SJCRH30 (cell line): Measurements from ENCODE around the gene CELF1. TPM values are rescaled to one million over a fixed set of nuclear protein-coding genes. Genes with fewer than 3 reads are reported as not detected.
"Not testable (repeated sequence)": the region's sequence is repeated elsewhere in the genome, so short reads cannot be mapped to it uniquely, and the experiment has no call there.

Source experiments
- DNase-seq, 2 experiments: peaks; one replicate each; pipeline ENCODE4 v3.0.0-alpha.2; 2015 to 2020
- H3K27ac ChIP-seq: fragments of 250-450 bp; sonication (Bioruptor Pico); 2 replicates; pipeline ENCODE4 v1.5.1; 2020; ENCODE audit warnings: mild to moderate bottlenecking, moderate library complexity
- H3K27me3 ChIP-seq: fragments of 250-450 bp; sonication (Bioruptor Pico); 2 replicates; pipeline ENCODE4 v1.5.1; 2020; ENCODE audit warnings: mild to moderate bottlenecking, moderate library complexity
- H3K36me3 ChIP-seq: fragments of 250-450 bp; sonication (Bioruptor Pico); 2 replicates; pipeline ENCODE4 v1.5.1; 2020; ENCODE audit warnings: mild to moderate bottlenecking, moderate library complexity
- H3K4me1 ChIP-seq: fragments of 250-450 bp; sonication (Bioruptor Pico); 2 replicates; pipeline ENCODE4 v1.5.1; 2020; ENCODE audit warnings: mild to moderate bottlenecking, moderate library complexity
- H3K4me3 ChIP-seq: fragments of 250-450 bp; sonication (Bioruptor Pico); 2 replicates; pipeline ENCODE4 v1.5.1; 2020; ENCODE audit warnings: mild to moderate bottlenecking, moderate library complexity
- H3K9me3 ChIP-seq: fragments of 250-450 bp; sonication (Bioruptor Pico); replicated peaks from 2 replicates; pipeline ENCODE4 v1.5.1; 2020; ENCODE audit warnings: mild to moderate bottlenecking, moderate library complexity
- total RNA-seq: library from RNA; depleted of rRNA; stranded (reverse); fragments of >200 nt; shearing (Covaris generic); gene quantifications from 2 replicates; pipeline ENCODE4 v1.2.3, GENCODE V29; 2014

Gene CELF1
- total RNA-seq, 1 experiment from 2014 or later: 108 TPM

GRCh38 chr11:47538741-47539565 lies 14.0 kb downstream of the CELF1 start:
- no peak overlapping the region for H3K27ac ChIP-seq
- H3K36me3 ChIP-seq: peaks cover 9% of the 10 kb centered on the region
- DNase-seq: no peak

GRCh38 chr11:47536915-47537314 lies 16.0 kb downstream of the CELF1 start:
- no peak overlapping the region for H3K4me3 ChIP-seq
- H3K27me3 ChIP-seq: no peaks in the 10 kb centered on the region
- peaks cover 9% of the 10 kb centered on the region for H3K36me3 ChIP-seq
- no peak for DNase-seq
- H3K4me1 ChIP-seq: no peaks in the 10 kb centered on the region; the same call in 1 of the 2 replicates
- H3K27ac ChIP-seq: no peak overlapping the region
- no peaks in the 10 kb centered on the region for H3K9me3 ChIP-seq

More at GRCh38 chr11:47538741-47539565, 14.0 kb downstream of the CELF1 start:
- H3K4me1 ChIP-seq: no peaks in the 10 kb centered on the region; the same call in 1 of the 2 replicates
- H3K27me3 ChIP-seq: no peaks in the 10 kb centered on the region
- no peak overlapping the region for H3K4me3 ChIP-seq
- H3K9me3 ChIP-seq: no peaks in the 10 kb centered on the region

- Histone ChIP-seq H3K27me3 (no peaks in the 10 kb centered on the region), H3K36me3 (peaks cover 6% of the 10 kb centered on the region), H3K9me3 (no peaks in the 10 kb centered on the region), H3K4me3 (no peak overlapping the region), H3K4me1 (no peaks in the 10 kb centered on the region; the same call in 1 of the 2 replicates), H3K27ac (no peak overlapping the region)
- DNase-seq: no peak
Observed at GRCh38 chr11:47534704-47535251, 18.2 kb downstream of the CELF1 start.

- H3K4me1 ChIP-seq: no peaks in the 10 kb centered on the region; the same call in 1 of the 2 replicates
- no peak for DNase-seq
Observed at GRCh38 chr11:47533690-47534151, 19.2 kb downstream of the CELF1 start.

GRCh38 chr11:47532597-47533213 lies 20.2 kb downstream of the CELF1 start:
- no peak for DNase-seq
- Histone ChIP-seq H3K27ac (no peak overlapping the region), H3K4me3 (no peak overlapping the region), H3K27me3 (no peaks in the 10 kb centered on the region), H3K4me1 (no peaks in the 10 kb centered on the region; the same call in 1 of the 2 replicates), H3K9me3 (no peaks in the 10 kb centered on the region), H3K36me3 (peaks cover 8% of the 10 kb centered on the region)

More at GRCh38 chr11:47533690-47534151, 19.2 kb downstream of the CELF1 start:
- Histone ChIP-seq H3K4me3 (no peak overlapping the region), H3K36me3 (peaks cover 6% of the 10 kb centered on the region), H3K9me3 (no peaks in the 10 kb centered on the region), H3K27ac (no peak overlapping the region), H3K27me3 (no peaks in the 10 kb centered on the region)

GRCh38 chr11:47531666-47532065 lies 21.3 kb downstream of the CELF1 start:
- no peaks in the 10 kb centered on the region for H3K27me3 ChIP-seq
- H3K27ac ChIP-seq: no peak overlapping the region
- no peak for DNase-seq

GRCh38 chr11:47530721-47531120 lies 22.2 kb downstream of the CELF1 start:
- H3K27ac ChIP-seq, H3K27me3 ChIP-seq, H3K4me1 ChIP-seq, DNase-seq, H3K9me3 ChIP-seq, H3K4me3 ChIP-seq: not testable (repeated sequence)
- peaks cover 12% of the 10 kb centered on the region for H3K36me3 ChIP-seq

More at GRCh38 chr11:47531666-47532065, 21.3 kb downstream of the CELF1 start:
- Histone ChIP-seq H3K4me3 (no peak overlapping the region), H3K4me1 (no peaks in the 10 kb centered on the region; the same call in 1 of the 2 replicates), H3K9me3 (no peaks in the 10 kb centered on the region), H3K36me3 (peaks cover 13% of the 10 kb centered on the region)

- H3K9me3 ChIP-seq: no peaks in the 10 kb centered on the region
- H3K27me3 ChIP-seq: no peaks in the 10 kb centered on the region
- H3K27ac ChIP-seq: no peak overlapping the region
- DNase-seq: no peak
- H3K36me3 ChIP-seq: peaks cover 15% of the 10 kb centered on the region
- H3K4me1 ChIP-seq: no peaks in the 10 kb centered on the region; the same call in 1 of the 2 replicates
- no peak overlapping the region for H3K4me3 ChIP-seq
Observed at GRCh38 chr11:47529951-47530350, 23.0 kb downstream of the CELF1 start.

- peaks cover 17% of the 10 kb centered on the region for H3K36me3 ChIP-seq
- no peak overlapping the region for H3K4me3 ChIP-seq
Observed at GRCh38 chr11:47527186-47527585, 25.7 kb downstream of the CELF1 start.

GRCh38 chr11:47526032-47526431 lies 26.9 kb downstream of the CELF1 start:
- not testable (repeated sequence) for H3K9me3 ChIP-seq, H3K27me3 ChIP-seq, H3K4me3 ChIP-seq, DNase-seq, H3K27ac ChIP-seq
- Histone ChIP-seq H3K4me1 (peaks cover 13% of the 10 kb centered on the region), H3K36me3 (peaks cover 20% of the 10 kb centered on the region)

More at GRCh38 chr11:47527186-47527585, 25.7 kb downstream of the CELF1 start:
- Histone ChIP-seq H3K9me3 (no peaks in the 10 kb centered on the region), H3K27ac (no peak overlapping the region), H3K27me3 (no peaks in the 10 kb centered on the region), H3K4me1 (peaks cover 13% of the 10 kb centered on the region)
- DNase-seq: no peak

- no peaks in the 10 kb centered on the region for H3K9me3 ChIP-seq
- H3K36me3 ChIP-seq: peaks cover 20% of the 10 kb centered on the region
- H3K27me3 ChIP-seq: no peaks in the 10 kb centered on the region
- no peak for DNase-seq
- no peak overlapping the region for H3K4me3 ChIP-seq
- peaks cover 13% of the 10 kb centered on the region for H3K4me1 ChIP-seq
- H3K27ac ChIP-seq: no peak overlapping the region
Observed at GRCh38 chr11:47524291-47524874, 28.5 kb downstream of the CELF1 start.

GRCh38 chr11:47523490-47524225 lies 29.3 kb downstream of the CELF1 start:
- peak; percentile 20 to 40 for DNase-seq

GRCh38 chr11:47518212-47518964 lies 34.5 kb downstream of the CELF1 start:
- H3K36me3 ChIP-seq: peaks cover 3% of the 10 kb centered on the region; the same call in 1 of the 2 replicates
- no peaks in the 10 kb centered on the region for H3K9me3 ChIP-seq
- H3K27ac ChIP-seq: no peak overlapping the region
- H3K4me3 ChIP-seq: no peak overlapping the region
- peaks cover 11% of the 10 kb centered on the region for H3K4me1 ChIP-seq
- no peak for DNase-seq
- H3K27me3 ChIP-seq: no peaks in the 10 kb centered on the region

More at GRCh38 chr11:47523490-47524225, 29.3 kb downstream of the CELF1 start:
- H3K4me3 ChIP-seq: no peak overlapping the region
- H3K9me3 ChIP-seq: no peaks in the 10 kb centered on the region
- no peak overlapping the region for H3K27ac ChIP-seq
- H3K4me1 ChIP-seq: peaks cover 13% of the 10 kb centered on the region
- H3K27me3 ChIP-seq: no peaks in the 10 kb centered on the region
- H3K36me3 ChIP-seq: peaks cover 20% of the 10 kb centered on the region
